Measurements from ENCODE around the gene PALMD. TPM values are rescaled to one million over a fixed set of nuclear protein-coding genes. Genes with fewer than 3 reads are reported as not detected.

PALMD gene
- total and polyA plus RNA-seq, 2 donors = 19.0 to 21.1 TPM

DNA sequence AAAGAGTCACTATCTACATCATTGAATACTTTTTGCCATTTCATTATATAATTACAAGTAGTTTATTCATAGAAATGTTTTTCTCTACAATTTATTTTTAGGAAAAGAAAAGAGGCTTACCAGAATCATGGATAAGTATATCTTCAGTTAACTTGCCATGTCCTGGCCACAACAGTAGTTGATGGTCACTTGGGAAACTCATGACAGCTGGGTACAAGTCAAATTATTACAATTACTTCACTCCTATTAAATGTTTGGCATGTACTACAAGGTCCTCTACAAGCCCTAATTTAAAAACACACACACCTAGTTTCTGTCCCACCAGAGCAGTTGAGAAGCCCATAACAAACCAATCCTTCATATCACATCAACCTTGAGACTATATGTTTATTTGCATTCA, 29.4 kb downstream of the PALMD start:
- Histone ChIP-seq H3K4me3 (ENCODE audit: low read depth, low read length) (no peak overlapping the region), H3K36me3 (ENCODE audit: insufficient read depth) (no peaks in the 10 kb centered on the region), H3K4me1 (ENCODE audit: insufficient read depth) (no peaks in the 10 kb centered on the region), H3K27ac (ENCODE audit: low read depth) (no peak overlapping the region)
- no peak for DNase-seq (ENCODE audit: extremely low spot score)

DNA sequence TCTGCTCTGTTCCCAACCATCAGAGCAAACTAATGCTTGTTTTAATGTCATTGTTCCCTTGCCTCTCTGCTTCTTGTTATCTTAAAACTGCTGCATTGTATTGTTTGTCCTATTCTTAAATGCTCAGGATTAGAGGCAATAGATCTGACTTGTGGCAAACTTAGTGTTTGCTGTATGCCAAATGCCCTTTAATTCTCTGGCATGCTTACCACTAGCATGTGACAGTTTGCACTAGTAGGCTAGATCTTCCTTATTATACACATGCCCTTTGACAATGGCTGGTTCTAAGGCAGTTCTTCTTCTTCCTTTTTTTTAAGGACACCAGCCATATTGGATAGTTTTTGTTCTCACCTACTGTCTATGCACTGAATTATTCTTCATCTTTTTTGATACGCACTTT, 30.1 kb downstream of the PALMD start:
- no peaks in the 10 kb centered on the region for H3K36me3 ChIP-seq (ENCODE audit: insufficient read depth)
- WGBS = 97% methylated on average over 1 of the region's 1 CpG

DNA sequence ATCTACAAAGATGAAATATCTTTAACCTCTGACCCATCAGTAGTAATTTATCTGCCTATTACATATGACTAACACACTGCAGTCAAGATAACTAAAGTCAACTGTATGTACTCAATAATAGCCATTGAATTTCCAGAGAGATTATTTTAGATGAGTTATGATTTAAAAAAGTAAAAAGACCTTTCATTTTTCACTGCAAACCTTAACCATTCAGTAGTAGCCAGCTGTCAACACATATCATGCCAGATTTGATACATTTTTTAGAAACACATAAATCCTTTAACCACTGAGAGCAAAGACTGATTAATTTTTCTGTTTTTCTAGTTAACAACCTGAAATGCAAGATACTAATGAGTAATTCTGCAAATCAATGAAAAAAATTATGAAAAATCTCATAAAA, 31.0 kb downstream of the PALMD start:
- Histone ChIP-seq H3K36me3 (ENCODE audit: insufficient read depth) (no peaks in the 10 kb centered on the region), H3K27ac (ENCODE audit: low read depth) (no peak overlapping the region), H3K4me3 (ENCODE audit: low read depth, low read length) (no peak overlapping the region), H3K4me1 (ENCODE audit: insufficient read depth) (no peaks in the 10 kb centered on the region)
- DNase-seq (ENCODE audit: extremely low spot score) = no peak

More for the DNA sequence above, 30.1 kb downstream of the PALMD start:
- DNase-seq (ENCODE audit: extremely low spot score) = no peak
- Histone ChIP-seq H3K4me1 (ENCODE audit: insufficient read depth) (no peaks in the 10 kb centered on the region), H3K4me3 (ENCODE audit: low read depth, low read length) (no peak overlapping the region), H3K27ac (ENCODE audit: low read depth) (no peak overlapping the region)

DNA sequence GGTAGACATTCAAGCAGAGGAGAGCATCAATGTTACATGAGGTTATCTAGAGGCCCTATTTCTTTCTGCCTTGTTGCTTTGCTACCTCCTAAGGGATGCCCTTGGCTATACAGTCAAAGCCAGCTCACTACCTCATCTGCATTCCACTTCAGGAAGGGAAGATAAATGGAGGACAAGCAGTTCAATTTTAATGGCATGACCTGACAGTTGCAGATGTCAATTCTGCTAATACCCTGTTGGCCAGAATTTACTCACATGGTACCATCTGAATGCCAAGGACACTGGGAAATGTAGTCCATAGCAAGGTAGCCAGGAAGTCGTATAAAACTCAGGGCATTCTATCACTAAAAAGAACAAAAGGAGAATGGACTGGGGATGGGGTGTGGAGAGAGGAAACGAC, 31.5 kb downstream of the PALMD start:
- DNase-seq (ENCODE audit: extremely low spot score) = no peak
- 80% methylated on average over 2 of the region's 2 CpGs for WGBS
- H3K4me1 ChIP-seq (ENCODE audit: insufficient read depth) = no peaks in the 10 kb centered on the region
- H3K4me3 ChIP-seq (ENCODE audit: low read depth, low read length) = no peak overlapping the region
- no peak overlapping the region for H3K27ac ChIP-seq (ENCODE audit: low read depth)
- H3K36me3 ChIP-seq (ENCODE audit: insufficient read depth) = no peaks in the 10 kb centered on the region

DNA sequence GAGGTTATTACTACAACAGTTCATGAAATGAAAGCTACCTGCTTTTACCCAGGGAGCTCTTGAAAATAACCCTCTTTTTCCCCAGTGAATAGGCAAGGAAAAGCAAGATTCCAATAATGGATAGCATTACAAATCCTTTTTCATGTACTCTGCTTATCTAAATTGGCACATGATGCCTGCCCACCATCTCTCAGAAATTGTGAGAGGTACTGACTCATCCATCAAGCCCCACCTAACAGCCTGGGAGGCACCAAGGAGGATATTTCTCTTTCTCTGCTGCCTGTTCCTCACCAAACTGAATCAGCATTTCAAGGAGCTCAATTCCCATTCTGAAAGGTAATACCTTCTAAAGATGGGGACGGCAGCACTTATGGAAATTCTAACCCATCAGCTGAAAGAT, 34.4 kb downstream of the PALMD start:
- H3K27ac ChIP-seq (ENCODE audit: low read depth) = no peak overlapping the region
- no peaks in the 10 kb centered on the region for H3K4me1 ChIP-seq (ENCODE audit: insufficient read depth)
- whole genome bisulfite sequencing = 73% methylated on average over 1 of the region's 1 CpG
- H3K4me3 ChIP-seq (ENCODE audit: low read depth, low read length) = no peak overlapping the region
- no peak for DNase-seq (ENCODE audit: extremely low spot score)
- H3K36me3 ChIP-seq (ENCODE audit: insufficient read depth) = no peaks in the 10 kb centered on the region

DNA sequence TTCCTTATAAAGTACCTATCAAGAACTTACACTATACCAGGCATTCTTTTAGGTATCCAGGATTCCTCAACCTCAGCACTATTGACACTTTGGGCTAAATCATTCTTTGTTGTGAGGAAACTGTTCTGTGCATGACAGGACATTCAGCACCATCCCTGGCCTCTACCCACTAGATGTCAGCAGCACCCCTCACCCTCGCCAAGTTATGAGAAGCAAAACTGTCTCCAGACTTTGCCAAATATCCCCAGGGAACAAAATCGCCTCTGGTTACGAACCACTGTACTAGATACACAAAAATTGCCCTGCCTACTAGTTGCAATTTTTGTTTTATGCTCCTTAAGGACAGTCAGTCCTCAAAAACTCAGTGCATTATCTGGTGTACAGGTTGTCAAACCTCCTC, 35.7 kb downstream of the PALMD start:
- Histone ChIP-seq H3K4me1 (ENCODE audit: insufficient read depth) (no peaks in the 10 kb centered on the region), H3K36me3 (ENCODE audit: insufficient read depth) (no peaks in the 10 kb centered on the region), H3K4me3 (ENCODE audit: low read depth, low read length) (no peak overlapping the region), H3K27ac (ENCODE audit: low read depth) (no peak overlapping the region)
- 80% methylated on average over 3 of the region's 3 CpGs for WGBS
- no peak for DNase-seq (ENCODE audit: extremely low spot score)

DNA sequence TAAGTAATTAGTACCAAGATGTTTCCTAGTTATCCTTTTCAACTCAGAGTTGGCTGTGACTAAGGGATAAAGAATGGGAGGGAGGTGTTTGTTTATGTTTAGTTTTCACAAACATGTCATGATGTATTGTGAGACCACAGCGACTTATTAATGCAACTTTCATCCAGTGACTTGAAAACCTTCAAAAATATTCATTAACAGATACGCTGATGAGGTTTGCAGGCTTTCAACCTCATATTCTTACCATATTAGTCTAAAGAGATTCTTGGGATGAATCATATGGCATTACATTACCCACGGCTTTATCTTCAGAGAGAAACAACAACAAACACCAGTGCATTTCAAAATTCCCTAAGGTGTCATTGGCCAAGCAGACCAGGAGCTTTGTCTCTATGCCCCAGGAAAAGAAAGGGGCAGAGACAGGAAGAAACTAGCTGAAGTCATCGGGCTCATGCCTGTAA, 36.4 kb downstream of the PALMD start:
- H3K4me3 ChIP-seq (ENCODE audit: low read depth, low read length) = no peak overlapping the region
- no peaks in the 10 kb centered on the region for H3K36me3 ChIP-seq (ENCODE audit: insufficient read depth)
- WGBS = 71% methylated on average over 4 of the region's 4 CpGs
- H3K27ac ChIP-seq (ENCODE audit: low read depth) = no peak overlapping the region
- H3K4me1 ChIP-seq (ENCODE audit: insufficient read depth) = no peaks in the 10 kb centered on the region
- no peak for DNase-seq (ENCODE audit: extremely low spot score)

DNA sequence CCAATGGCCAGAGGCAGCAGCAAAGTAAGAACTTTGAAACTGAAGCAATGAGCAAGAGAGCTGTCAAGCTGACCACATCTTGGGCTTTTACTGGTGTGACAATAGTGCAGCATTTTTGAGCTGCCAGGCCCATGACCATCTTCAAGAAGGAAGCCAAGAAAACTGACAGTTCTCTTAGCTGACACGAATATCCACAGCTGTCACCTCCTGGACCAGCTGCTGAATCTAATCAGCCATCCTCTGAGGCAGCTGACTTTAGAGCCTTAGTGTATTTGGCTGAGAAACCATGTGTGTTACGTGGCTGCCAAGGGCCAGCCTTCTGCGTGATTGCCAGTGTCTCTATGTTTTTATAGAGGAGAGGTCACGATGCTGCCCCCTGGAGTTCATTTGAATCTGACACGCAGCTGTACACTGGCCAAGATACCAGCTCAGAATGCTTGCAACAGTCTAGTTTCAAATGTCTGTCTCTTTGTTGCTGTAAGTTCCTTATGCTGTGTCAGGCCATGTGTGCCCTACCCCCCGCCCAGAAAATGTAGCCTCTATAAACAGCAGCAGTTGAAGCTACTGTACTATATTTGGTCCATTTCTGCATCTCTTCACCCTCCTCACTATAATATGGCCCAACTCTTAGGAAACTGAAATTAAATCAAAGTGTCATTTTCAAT, 39.7 kb downstream of the PALMD start:
- H3K27ac ChIP-seq (ENCODE audit: low read depth) = no peak overlapping the region
- no peak overlapping the region for H3K4me3 ChIP-seq (ENCODE audit: low read depth, low read length)
- H3K36me3 ChIP-seq (ENCODE audit: insufficient read depth) = peaks cover 5% of the 10 kb centered on the region
- DNase-seq (ENCODE audit: extremely low spot score) = no peak
- H3K4me1 ChIP-seq (ENCODE audit: insufficient read depth) = no peaks in the 10 kb centered on the region
- 19% methylated on average over 6 of the region's 6 CpGs for WGBS

DNA sequence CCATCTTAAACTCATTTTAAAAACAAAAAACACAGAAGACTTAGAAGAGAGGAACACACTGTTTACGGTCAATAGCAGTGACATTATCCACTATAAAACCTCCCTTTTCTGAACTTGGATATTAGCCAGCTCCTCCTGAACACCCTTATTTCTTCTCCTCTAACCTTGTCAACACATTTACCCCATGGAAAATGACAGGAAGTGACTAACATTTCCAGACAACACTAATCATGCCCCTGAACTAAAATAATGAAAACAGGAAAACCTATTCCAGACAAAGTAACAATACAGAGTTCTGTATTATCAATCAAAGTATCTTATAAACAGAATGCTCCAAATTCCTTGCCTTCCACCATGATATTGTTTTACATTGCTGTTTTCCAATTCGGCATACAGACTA, 45.3 kb downstream of the PALMD start:
- Histone ChIP-seq H3K36me3 (ENCODE audit: insufficient read depth) (peaks cover 7% of the 10 kb centered on the region), H3K4me3 (ENCODE audit: low read depth, low read length) (no peak overlapping the region), H3K4me1 (ENCODE audit: insufficient read depth) (no peaks in the 10 kb centered on the region), H3K27ac (ENCODE audit: low read depth) (no peak overlapping the region)
- 73% methylated on average over 2 of the region's 2 CpGs for WGBS
- no peak for DNase-seq (ENCODE audit: extremely low spot score)

DNA sequence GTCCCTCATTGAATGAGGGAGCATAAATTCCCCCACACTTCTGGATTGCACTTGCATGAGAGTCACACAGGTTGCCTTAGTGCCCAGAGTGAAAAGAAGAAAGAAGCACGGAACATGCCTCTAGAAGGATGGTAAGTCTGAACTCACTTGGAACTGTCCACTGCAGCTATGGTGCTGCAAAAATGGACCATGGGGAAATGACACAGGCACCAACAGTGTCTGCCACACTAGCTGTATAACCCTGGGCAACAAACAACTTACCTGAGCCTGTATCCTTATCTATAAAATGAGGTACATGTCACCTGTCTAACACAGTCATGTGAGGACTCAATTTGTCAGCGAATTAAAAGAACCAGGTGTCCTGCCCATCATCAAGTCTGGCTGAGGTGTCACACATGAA, 50.7 kb downstream of the PALMD start:
- H3K27ac ChIP-seq (ENCODE audit: low read depth) = no peak overlapping the region
- no peak for DNase-seq (ENCODE audit: extremely low spot score)
- H3K4me3 ChIP-seq (ENCODE audit: low read depth, low read length) = no peak overlapping the region
- 69% methylated on average over 2 of the region's 2 CpGs for WGBS
- H3K4me1 ChIP-seq (ENCODE audit: insufficient read depth) = no peaks in the 10 kb centered on the region
- H3K36me3 ChIP-seq (ENCODE audit: insufficient read depth) = peaks cover 3% of the 10 kb centered on the region

DNA sequence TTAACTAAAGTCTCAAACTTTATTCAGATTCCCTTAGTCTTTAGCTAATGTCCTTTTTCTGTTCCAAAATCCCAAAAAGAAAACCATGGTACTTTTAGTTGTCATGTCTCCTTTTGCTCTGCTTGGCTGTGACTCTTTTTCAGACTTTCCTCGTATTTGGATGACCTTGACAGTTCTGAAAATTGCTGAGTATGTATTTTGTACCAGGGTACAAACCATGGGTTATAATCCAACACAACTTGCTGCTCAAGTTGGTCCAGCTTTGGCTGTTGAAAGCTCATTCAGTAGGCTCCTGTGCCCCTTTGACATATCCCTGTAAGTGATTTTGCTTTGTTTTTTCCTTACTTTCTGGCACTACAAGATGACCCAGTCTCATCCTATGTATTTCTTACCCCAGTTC, 51.7 kb downstream of the PALMD start:
- no peak for DNase-seq (ENCODE audit: extremely low spot score)
- no peak overlapping the region for H3K27ac ChIP-seq (ENCODE audit: low read depth)
- no peaks in the 10 kb centered on the region for H3K4me1 ChIP-seq (ENCODE audit: insufficient read depth)
- H3K36me3 ChIP-seq (ENCODE audit: insufficient read depth) = peaks cover 3% of the 10 kb centered on the region
- H3K4me3 ChIP-seq (ENCODE audit: low read depth, low read length) = no peak overlapping the region
- WGBS = 78% methylated on average over 1 of the region's 1 CpG

DNA sequence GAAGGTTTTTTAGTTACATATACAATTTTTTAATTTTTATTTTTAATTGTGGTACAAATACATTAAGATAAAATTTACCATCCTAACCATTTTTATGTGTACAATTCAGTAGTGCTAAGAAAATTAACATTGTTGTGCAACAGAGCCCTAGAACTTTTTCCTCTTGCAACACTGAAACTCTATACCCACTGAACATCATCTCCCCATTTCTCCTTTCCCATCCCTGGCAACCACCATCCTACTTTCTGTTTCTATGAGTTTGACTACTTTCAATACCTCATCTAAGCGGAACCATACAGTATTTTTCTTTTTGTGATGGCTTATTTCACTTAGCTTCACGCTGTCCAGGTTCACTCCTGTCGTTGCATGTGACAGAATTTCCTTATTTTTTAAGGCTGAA, 54.1 kb downstream of the PALMD start:
- 91% methylated on average over 3 of the region's 3 CpGs for WGBS
- DNase-seq (ENCODE audit: extremely low spot score) = no peak
- H3K36me3 ChIP-seq (ENCODE audit: insufficient read depth) = peaks cover 3% of the 10 kb centered on the region
- no peaks in the 10 kb centered on the region for H3K4me1 ChIP-seq (ENCODE audit: insufficient read depth)
- no peak overlapping the region for H3K4me3 ChIP-seq (ENCODE audit: low read depth, low read length)
- no peak overlapping the region for H3K27ac ChIP-seq (ENCODE audit: low read depth)

DNA sequence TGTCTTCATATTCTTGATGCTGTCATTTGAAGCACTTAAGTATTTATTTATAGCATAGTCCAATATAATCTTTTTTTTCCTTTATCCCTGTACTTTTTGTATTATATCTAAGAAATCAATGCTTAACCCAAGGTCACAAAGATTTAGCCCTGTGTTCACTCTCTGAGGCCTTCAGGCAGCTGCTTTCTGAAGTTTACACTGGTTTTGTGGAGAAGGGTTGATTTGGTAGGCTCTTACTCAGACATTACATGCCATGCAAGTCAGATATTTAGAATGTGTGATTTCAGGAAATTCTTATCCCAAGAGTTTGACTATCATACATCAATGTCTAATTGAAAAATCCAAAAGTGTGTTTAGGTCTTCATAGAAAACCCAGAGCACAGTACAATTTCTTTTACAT, 56.3 kb downstream of the PALMD start:
- Histone ChIP-seq H3K27ac (ENCODE audit: low read depth) (no peak overlapping the region), H3K36me3 (ENCODE audit: insufficient read depth) (no peaks in the 10 kb centered on the region), H3K4me1 (ENCODE audit: insufficient read depth) (no peaks in the 10 kb centered on the region), H3K4me3 (ENCODE audit: low read depth, low read length) (no peak overlapping the region)
- DNase-seq (ENCODE audit: extremely low spot score) = no peak

DNA sequence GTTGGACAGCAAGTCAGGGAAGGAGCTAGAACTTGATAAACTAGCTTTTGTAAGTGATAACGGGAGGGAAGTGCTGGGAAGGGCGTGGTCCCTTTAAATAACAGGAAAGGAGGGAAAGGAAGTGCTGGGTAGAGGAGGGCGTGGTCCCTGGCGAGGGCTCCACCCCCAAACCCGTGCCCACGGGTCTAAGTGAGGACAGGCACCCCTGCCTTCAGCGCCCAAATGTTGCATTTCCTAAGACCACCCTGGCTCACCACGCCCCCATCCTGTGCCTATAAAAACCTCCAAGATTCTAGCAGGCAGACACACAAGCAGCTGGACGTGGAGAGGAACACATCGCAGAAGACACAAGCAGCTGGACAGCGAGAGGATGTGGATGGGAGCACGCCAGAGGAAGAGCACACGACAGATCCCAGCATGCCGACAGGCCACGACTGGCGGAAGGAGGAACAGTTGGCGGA, 58.5 kb downstream of the PALMD start:
- no peak for DNase-seq (ENCODE audit: extremely low spot score)
- H3K4me1 ChIP-seq (ENCODE audit: insufficient read depth) = no peaks in the 10 kb centered on the region
- H3K36me3 ChIP-seq (ENCODE audit: insufficient read depth) = no peaks in the 10 kb centered on the region
- 78% methylated on average over 17 of the region's 17 CpGs for WGBS
- H3K4me3 ChIP-seq (ENCODE audit: low read depth, low read length) = no peak overlapping the region
- H3K27ac ChIP-seq (ENCODE audit: low read depth) = no peak overlapping the region

DNA sequence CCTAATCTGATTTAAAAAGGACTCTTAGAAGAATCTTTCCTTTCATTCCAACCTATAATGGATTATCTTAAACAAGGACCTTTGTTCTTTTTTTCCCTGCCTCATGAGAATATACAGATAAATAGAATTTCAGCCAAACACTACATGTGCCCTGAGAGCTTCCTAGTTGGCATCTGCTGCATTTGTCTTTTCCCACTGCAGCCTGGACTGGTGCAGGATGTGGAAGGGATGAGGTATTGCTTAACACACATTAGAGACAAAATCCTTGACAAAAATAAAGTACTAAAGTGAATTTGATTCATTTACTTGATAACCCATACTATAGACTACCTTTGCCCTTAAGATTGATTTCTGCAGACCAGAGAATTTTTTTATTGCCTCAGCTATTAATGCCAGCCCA, 59.5 kb downstream of the PALMD start:
- DNase-seq (ENCODE audit: extremely low spot score) = no peak
- H3K4me1 ChIP-seq (ENCODE audit: insufficient read depth) = no peaks in the 10 kb centered on the region
- H3K4me3 ChIP-seq (ENCODE audit: low read depth, low read length) = no peak overlapping the region
- H3K36me3 ChIP-seq (ENCODE audit: insufficient read depth) = no peaks in the 10 kb centered on the region
- no peak overlapping the region for H3K27ac ChIP-seq (ENCODE audit: low read depth)

Measured in urinary bladder (tissue), 4 donors.